ENCODE results near the gene ZDHHC14.
"Not testable (repeated sequence)": the region's sequence is repeated elsewhere in the genome, so short reads cannot be mapped to it uniquely, and the experiment has no call there.

The ZDHHC14 gene

GRCh38 chr6:157380458-157380778 is 572 bp upstream of the ZDHHC14 start:
- no peak for DNase-seq (ENCODE audit: low read depth, low spot score)

- peak; percentile 13 for DNase-seq (ENCODE audit: low read depth, low spot score)
Measured at GRCh38 chr6:157381631-157382621, 936 bp downstream of the ZDHHC14 start.

- no peak for DNase-seq (ENCODE audit: low read depth, low spot score)
Measured at GRCh38 chr6:157382821-157383220, 1.8 kb downstream of the ZDHHC14 start.

GRCh38 chr6:157383471-157383870 is 2.5 kb downstream of the ZDHHC14 start:
- no peak for DNase-seq (ENCODE audit: low read depth, low spot score)

GRCh38 chr6:157384962-157385361 is 4.0 kb downstream of the ZDHHC14 start:
- DNase-seq (ENCODE audit: low read depth, low spot score), result not testable (repeated sequence)

GRCh38 chr6:157385482-157385881 is 4.5 kb downstream of the ZDHHC14 start:
- no peak for DNase-seq (ENCODE audit: low read depth, low spot score)

- DNase-seq (ENCODE audit: low read depth, low spot score), result no peak
Measured at GRCh38 chr6:157386023-157386422, 5.0 kb downstream of the ZDHHC14 start.

- DNase-seq (ENCODE audit: low read depth, low spot score), result no peak
Measured at GRCh38 chr6:157386454-157386853, 5.5 kb downstream of the ZDHHC14 start.

- DNase-seq (ENCODE audit: low read depth, low spot score), result no peak
Measured at GRCh38 chr6:157388924-157389323, 7.9 kb downstream of the ZDHHC14 start.

- no peak for DNase-seq (ENCODE audit: low read depth, low spot score)
Measured at GRCh38 chr6:157390273-157391060, 9.5 kb downstream of the ZDHHC14 start.

- no peak for DNase-seq (ENCODE audit: low read depth, low spot score)
Measured at GRCh38 chr6:157392927-157393668, 12.1 kb downstream of the ZDHHC14 start.

GRCh38 chr6:157393669-157394327 is 12.8 kb downstream of the ZDHHC14 start:
- DNase-seq (ENCODE audit: low read depth, low spot score), result no peak

- DNase-seq (ENCODE audit: low read depth, low spot score), result not testable (repeated sequence)
Measured at GRCh38 chr6:157395199-157395598, 14.2 kb downstream of the ZDHHC14 start.

- DNase-seq (ENCODE audit: low read depth, low spot score), result no peak
Measured at GRCh38 chr6:157396026-157396425, 15.0 kb downstream of the ZDHHC14 start.

GRCh38 chr6:157397660-157398059 is 16.7 kb downstream of the ZDHHC14 start:
- no peak for DNase-seq (ENCODE audit: low read depth, low spot score)

- DNase-seq (ENCODE audit: low read depth, low spot score), result no peak
Measured at GRCh38 chr6:157398151-157398550, 17.2 kb downstream of the ZDHHC14 start.

- no peak for DNase-seq (ENCODE audit: low read depth, low spot score)
Measured at GRCh38 chr6:157400676-157401075, 19.7 kb downstream of the ZDHHC14 start.

- no peak for DNase-seq (ENCODE audit: low read depth, low spot score)
Measured at GRCh38 chr6:157401734-157402338, 20.8 kb downstream of the ZDHHC14 start.

- DNase-seq (ENCODE audit: low read depth, low spot score), result no peak
Measured at GRCh38 chr6:157402996-157403685, 22.2 kb downstream of the ZDHHC14 start.

- no peak for DNase-seq (ENCODE audit: low read depth, low spot score)
Measured at GRCh38 chr6:157403686-157404051, 22.7 kb downstream of the ZDHHC14 start.

Measured in brain pericyte (primary cell).